K562 (cell line): ENCODE results near the gene NXN. TPM values are rescaled to one million over a fixed set of nuclear protein-coding genes. Genes with fewer than 3 reads are reported as not detected.

Experiments
- ATAC-seq: fragments of 200-7000 bp; cut with Tn5 transposase; 3 replicates; pipeline ENCODE4 v1.9.1; 2020; ENCODE audit warnings: moderate library complexity
- BruUV-seq: library from RNA; stranded (reverse); fragments of 400-500 nt; replicated peaks from 2 replicates; lab custom pipeline; 2021; lab: Mats Ljungman, UMichigan
- CTCF ChIA-PET: fragments of 300-600 bp; formaldehyde crosslinking; extraction: SDS; loops from one replicate; lab custom pipeline; 2021; ENCODE audit warnings: low intra/inter-chr PET ratio; lab: Yijun Ruan, JAX
- POLR2A ChIA-PET: fragments of 300-600, 350-650 bp; sonication (Branson Sonifier 250); formaldehyde crosslinking; extraction: SDS; loops from one replicate; lab custom pipeline; 2021; ENCODE audit warnings: antibody characterized with exemption, inconsistent platforms; lab: Yijun Ruan, JAX
- DNase-seq, 4 experiments: peaks; one replicate each; pipeline versions ENCODE4 v3.0.0 to v3.0.0-alpha.2; 2011 to 2018; ENCODE audit warnings: low spot score in 3 of 4, mixed read lengths in 3 of 4; ENCODE audit errors: extremely low read depth in 1 of 4
- FAIRE-seq: peaks from 2 replicates; lab custom pipeline; 2011; peaks lifted over from hg19 to GRCh38; lab: Jason Lieb, UNC
- H2AFZ ChIP-seq: 2 replicates; pipeline ENCODE4 v1.6.0; 2011; ENCODE audit warnings: low read depth, low read length, control low read depth, inconsistent platforms
- H3K27ac ChIP-seq: fragments of 200-600 bp; 3 replicates; pipeline ENCODE4 v1.8.0; 2011; ENCODE audit warnings: low read depth, mild to moderate bottlenecking, control low read depth, inconsistent platforms, low read length, moderate library complexity, mixed read lengths; ENCODE audit errors: extremely low read depth
- H3K27me3 ChIP-seq, 2 experiments: fragments of 300-600 bp in 1 of 2; 2 replicates in 1 of 2; 3 replicates in 1 of 2; pipeline versions ENCODE4 v1.6.0 to v1.8.0; 2011; ENCODE audit warnings: inconsistent platforms in 2 of 2, low read length in 2 of 2, mild to moderate bottlenecking in 1 of 2, mixed read lengths in 1 of 2, moderate library complexity in 1 of 2; ENCODE audit not compliant: control insufficient read depth in 2 of 2, insufficient read depth in 2 of 2
- H3K36me3 ChIP-seq: fragments of 300-600 bp; 3 replicates; pipeline ENCODE4 v1.8.0; 2011; ENCODE audit warnings: mild to moderate bottlenecking, low read length, inconsistent platforms; ENCODE audit not compliant: control insufficient read depth, insufficient read depth
- H3K4me1 ChIP-seq, 2 experiments: fragments of 200-600 bp in 1 of 2; replicated peaks in 1 of 2; 2 replicates in 1 of 2; 3 replicates in 1 of 2; pipeline versions ENCODE4 v1.5.1 to v1.8.0; 2011; ENCODE audit warnings: inconsistent platforms in 2 of 2, low read length in 2 of 2, mild to moderate bottlenecking in 1 of 2, mixed read lengths in 1 of 2, moderate library complexity in 1 of 2; ENCODE audit not compliant: control insufficient read depth in 2 of 2, insufficient read depth in 2 of 2
- H3K4me2 ChIP-seq: 2 replicates; pipeline ENCODE4 v1.6.1; 2011; ENCODE audit warnings: low read length, control low read depth, inconsistent platforms, mixed read lengths; ENCODE audit not compliant: insufficient read depth
- H3K4me3 ChIP-seq: fragments of 200-600 bp; sonication (generic), shearing (Covaris generic); 2 replicates; pipeline ENCODE4 v1.5.1; 2016; ENCODE audit warnings: control low read depth, inconsistent platforms
- H3K79me2 ChIP-seq: fragments of 200-600 bp; 3 replicates; pipeline ENCODE4 v1.8.0; 2011; ENCODE audit warnings: low read length, inconsistent platforms; ENCODE audit not compliant: control insufficient read depth, insufficient read depth
- H3K9ac ChIP-seq, 2 experiments: 2 replicates each; pipeline versions ENCODE4 v1.6.0 to v1.6.1; 2011; ENCODE audit warnings: low read depth in 2 of 2, low read length in 2 of 2, control low read depth in 1 of 2, inconsistent platforms in 1 of 2, mild to moderate bottlenecking in 1 of 2, mixed read lengths in 1 of 2; ENCODE audit not compliant: insufficient read depth in 1 of 2
- H3K9me1 ChIP-seq: one replicate; pipeline ENCODE4 v1.6.0; 2011; ENCODE audit warnings: inconsistent platforms, mild to moderate bottlenecking, low read length, moderate library complexity; ENCODE audit not compliant: control insufficient read depth, insufficient read depth
- H3K9me3 ChIP-seq: replicated peaks from 2 replicates; pipeline ENCODE4 v1.5.1; 2011; ENCODE audit warnings: low read depth, low read length, inconsistent platforms; ENCODE audit not compliant: control insufficient read depth, insufficient read depth
- H4K20me1 ChIP-seq: replicated peaks from 2 replicates; pipeline ENCODE4 v1.6.1; 2011; ENCODE audit warnings: low read length, inconsistent platforms, mixed read lengths; ENCODE audit not compliant: control insufficient read depth, insufficient read depth
- WGBS: fragments of 100-300 bp; shearing (Covaris generic); methylation state at CpG from one replicate; pipeline ENCODE4 v1.1.6; 2016; ENCODE audit warnings: low coverage, mixed read lengths; ENCODE audit not compliant: insufficient coverage; ENCODE audit errors: missing lambda C conversion rate; 5-methylcytosine and 5-hydroxymethylcytosine counted together
- in situ Hi-C: fragments of 300-500 bp; cut with MboI; formaldehyde crosslinking; loops from 4 replicates; pipeline ENCODE4 v1.15.0; 2018; ENCODE audit warnings: inconsistent platforms, mixed read lengths
- intact Hi-C: fragments of 100-400 bp; cut with micrococcal nuclease; formaldehyde crosslinking; loops from 2 replicates; pipeline ENCODE4 v1.14.2; 2022
- polyA plus RNA-seq, 8 experiments: library from polyadenylated mRNA; depleted of rRNA in 4 of 8; stranded (reverse) in 5 of 8; unstranded in 3 of 8; fragments of >200 nt; fragmentation: Nextera tagmentation in 2 of 8; fragmentation: Illumina TruSeq in 1 of 8; extraction: Ambion mirVana in 2 of 8; extraction: Trizol in 1 of 8; gene quantifications; 2 replicates each; pipeline versions ENCODE4 v1.2.1 to v1.2.3, GENCODE V29; 2011 to 2014; ENCODE audit warnings: inconsistent platforms in 1 of 8, missing spikeins in 1 of 8
- total RNA-seq, 7 experiments: library from RNA; depleted of rRNA in 6 of 7; stranded (reverse); fragments of >200 nt in 6 of 7; fragmentation: Illumina TruSeq in 2 of 7; extraction: Trizol in 2 of 7; gene quantifications; 2 replicates each; pipeline versions ENCODE4 v1.2.1 to v1.2.3, GENCODE V29; 2011 to 2021; ENCODE audit warnings: low replicate concordance in 1 of 7
- TF ChIP-seq, protein P1 (sequence below), 2 experiments: IDR thresholded peaks; 2 replicates each; pipeline ENCODE4 v1.6.1; 2012; ENCODE audit warnings: improper control_type of control experiment in 2 of 2, low read depth in 2 of 2, low read length in 2 of 2, borderline replicate concordance in 1 of 2
- TF ChIP-seq, protein P2 (sequence below): fragments of 450-650 bp; IDR thresholded peaks from 2 replicates; pipeline ENCODE4 v1.6.1; 2016; ENCODE audit warnings: mild to moderate bottlenecking

NXN gene
- total and polyA plus RNA-seq, 9 of the 15 experiments (the other 6 are each of a cell fraction or from before 2014, with no cell fraction given) = 0.08 to 0.39 (median 0.29) TPM; not detected in 5

DNA sequence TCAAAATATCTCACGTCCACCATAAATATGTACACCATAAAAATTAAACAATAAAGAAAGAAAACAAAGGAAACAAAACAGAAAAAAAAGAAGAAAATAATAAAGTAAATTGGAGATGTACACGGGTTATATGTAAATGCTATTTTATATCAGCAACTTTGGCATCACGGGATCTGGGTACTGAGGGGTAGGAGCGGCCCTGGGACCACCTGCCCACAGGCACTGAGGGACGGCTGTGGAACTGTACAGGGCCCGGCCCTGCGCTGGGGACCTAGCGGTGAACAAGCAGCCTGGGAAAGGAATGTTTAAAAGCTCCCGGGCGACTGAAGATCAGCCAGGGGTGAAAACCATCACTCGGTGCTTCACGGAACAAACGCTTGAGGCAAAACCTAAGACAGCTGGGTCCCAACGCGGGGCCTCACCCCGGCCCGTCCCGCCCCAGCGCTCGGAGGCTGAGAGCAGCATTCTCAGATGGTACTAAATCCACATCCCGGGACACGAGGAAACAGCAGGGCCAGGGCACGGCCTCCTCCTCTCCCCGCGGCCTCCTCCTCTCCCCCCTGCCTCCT lies 31.2 kb downstream of the NXN start:
- DNase-seq (no peak), FAIRE-seq (no peak), ATAC-seq (no peak)
- Histone ChIP-seq H3K79me2 (no peaks in the 10 kb centered on the region), H3K27me3 (peaks cover 3 to 27% of the 10 kb centered on the region in 2 experiments; a peak in 4 of 5 replicates), H3K4me3 (no peak overlapping the region), H3K9me3 (no peaks in the 10 kb centered on the region), H3K4me2 (no peak overlapping the region), H2AFZ (no peak overlapping the region), H3K9ac (no peak overlapping the region), H3K4me1 (peaks cover 0 to 4% of the 10 kb centered on the region in 2 experiments; a peak in 2 of 5 replicates), H3K27ac (no peak overlapping the region), H4K20me1 (no peaks in the 10 kb centered on the region), H3K36me3 (no peaks in the 10 kb centered on the region), H3K9me1 (no peaks in the 10 kb centered on the region)
- no TSS peak for BruUV-seq
- intact Hi-C loops = no loop called here
- POLR2A ChIA-PET = no interaction called here
- 9% methylated on average over 10 of the region's 25 CpGs for WGBS
- CTCF ChIA-PET = no interaction called here
- TF ChIP-seq, protein P1, sequence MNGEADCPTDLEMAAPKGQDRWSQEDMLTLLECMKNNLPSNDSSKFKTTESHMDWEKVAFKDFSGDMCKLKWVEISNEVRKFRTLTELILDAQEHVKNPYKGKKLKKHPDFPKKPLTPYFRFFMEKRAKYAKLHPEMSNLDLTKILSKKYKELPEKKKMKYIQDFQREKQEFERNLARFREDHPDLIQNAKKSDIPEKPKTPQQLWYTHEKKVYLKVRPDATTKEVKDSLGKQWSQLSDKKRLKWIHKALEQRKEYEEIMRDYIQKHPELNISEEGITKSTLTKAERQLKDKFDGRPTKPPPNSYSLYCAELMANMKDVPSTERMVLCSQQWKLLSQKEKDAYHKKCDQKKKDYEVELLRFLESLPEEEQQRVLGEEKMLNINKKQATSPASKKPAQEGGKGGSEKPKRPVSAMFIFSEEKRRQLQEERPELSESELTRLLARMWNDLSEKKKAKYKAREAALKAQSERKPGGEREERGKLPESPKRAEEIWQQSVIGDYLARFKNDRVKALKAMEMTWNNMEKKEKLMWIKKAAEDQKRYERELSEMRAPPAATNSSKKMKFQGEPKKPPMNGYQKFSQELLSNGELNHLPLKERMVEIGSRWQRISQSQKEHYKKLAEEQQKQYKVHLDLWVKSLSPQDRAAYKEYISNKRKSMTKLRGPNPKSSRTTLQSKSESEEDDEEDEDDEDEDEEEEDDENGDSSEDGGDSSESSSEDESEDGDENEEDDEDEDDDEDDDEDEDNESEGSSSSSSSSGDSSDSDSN (IDR thresholded peaks at IDR 0.05; ENCODE audit: borderline replicate concordance in 1 of 2, low read depth in 2 of 2, low read length in 2 of 2) = 0 out of 4 replicates have a peak, but pooled peaks of 1 of the 2 experiments have one; percentile 31
- TF ChIP-seq, protein P2, sequence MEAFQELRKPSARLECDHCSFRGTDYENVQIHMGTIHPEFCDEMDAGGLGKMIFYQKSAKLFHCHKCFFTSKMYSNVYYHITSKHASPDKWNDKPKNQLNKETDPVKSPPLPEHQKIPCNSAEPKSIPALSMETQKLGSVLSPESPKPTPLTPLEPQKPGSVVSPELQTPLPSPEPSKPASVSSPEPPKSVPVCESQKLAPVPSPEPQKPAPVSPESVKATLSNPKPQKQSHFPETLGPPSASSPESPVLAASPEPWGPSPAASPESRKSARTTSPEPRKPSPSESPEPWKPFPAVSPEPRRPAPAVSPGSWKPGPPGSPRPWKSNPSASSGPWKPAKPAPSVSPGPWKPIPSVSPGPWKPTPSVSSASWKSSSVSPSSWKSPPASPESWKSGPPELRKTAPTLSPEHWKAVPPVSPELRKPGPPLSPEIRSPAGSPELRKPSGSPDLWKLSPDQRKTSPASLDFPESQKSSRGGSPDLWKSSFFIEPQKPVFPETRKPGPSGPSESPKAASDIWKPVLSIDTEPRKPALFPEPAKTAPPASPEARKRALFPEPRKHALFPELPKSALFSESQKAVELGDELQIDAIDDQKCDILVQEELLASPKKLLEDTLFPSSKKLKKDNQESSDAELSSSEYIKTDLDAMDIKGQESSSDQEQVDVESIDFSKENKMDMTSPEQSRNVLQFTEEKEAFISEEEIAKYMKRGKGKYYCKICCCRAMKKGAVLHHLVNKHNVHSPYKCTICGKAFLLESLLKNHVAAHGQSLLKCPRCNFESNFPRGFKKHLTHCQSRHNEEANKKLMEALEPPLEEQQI = no peak
- in situ Hi-C loops = no loop called here
